ENCODE data around the gene GPSM1.

Gene GPSM1

GRCh38 chr9:136335296-136336155 lies 8.2 kb downstream of the GPSM1 start:
- no peak for DNase-seq

- DNase-seq, result no peak
Observed at GRCh38 chr9:136336156-136336870, 9.0 kb downstream of the GPSM1 start.

- DNase-seq, result no peak
Observed at GRCh38 chr9:136336881-136337280, 9.5 kb downstream of the GPSM1 start.

GRCh38 chr9:136337416-136338395 lies 10.4 kb downstream of the GPSM1 start:
- DNase-seq, result no peak

- no peak for DNase-seq
Observed at GRCh38 chr9:136338511-136338910, 11.2 kb downstream of the GPSM1 start.

- DNase-seq, result no peak
Observed at GRCh38 chr9:136339173-136339957, 12.0 kb downstream of the GPSM1 start.

GRCh38 chr9:136339958-136340310 lies 12.6 kb downstream of the GPSM1 start:
- no peak for DNase-seq

- no peak for DNase-seq
Observed at GRCh38 chr9:136340356-136341041, 13.2 kb downstream of the GPSM1 start.

- no peak for DNase-seq
Observed at GRCh38 chr9:136341042-136341655, 13.8 kb downstream of the GPSM1 start.

GRCh38 chr9:136341769-136342168 lies 14.4 kb downstream of the GPSM1 start:
- DNase-seq, result no peak

- peak in 1 of 4 experiments; percentile 32 for DNase-seq
Observed at GRCh38 chr9:136342181-136343120, 15.1 kb downstream of the GPSM1 start.

- no peak for DNase-seq
Observed at GRCh38 chr9:136343121-136343883, 16.0 kb downstream of the GPSM1 start.

- no peak for DNase-seq
Observed at GRCh38 chr9:136343884-136344269, 16.5 kb downstream of the GPSM1 start.

GRCh38 chr9:136344544-136345280 lies 17.4 kb downstream of the GPSM1 start:
- DNase-seq, result no peak

- DNase-seq, result no peak
Observed at GRCh38 chr9:136345281-136346156, 18.2 kb downstream of the GPSM1 start.

GRCh38 chr9:136346157-136346481 lies 18.8 kb downstream of the GPSM1 start:
- DNase-seq, result no peak

- DNase-seq, result no peak
Observed at GRCh38 chr9:136346927-136347465, 19.7 kb downstream of the GPSM1 start.

Measured in activated CD4-positive, CD25-positive, alpha-beta regulatory T cell (primary cell).